ENCODE results near the gene PGF. TPM values are rescaled to one million over a fixed set of nuclear protein-coding genes. Genes with fewer than 3 reads are reported as not detected.

Gene PGF
- total RNA-seq, 6 experiments from 2014 or later, result 0.55 to 4.2 (median 2.1) TPM

- no peaks in the 10 kb centered on the region for H3K27me3 ChIP-seq
- DNase-seq (no peak), ATAC-seq (peak in 1 of 4 donors; percentile 27)
- H3K4me3 ChIP-seq, result no peak overlapping the region
- WGBS (ENCODE audit: insufficient coverage, low coverage, low lambda C conversion rate, missing lambda C conversion rate), result 57% methylated on average over 3 of the region's 4 CpGs
- intact Hi-C loops (cut with DNase I), result no loop called here
- no peaks in the 10 kb centered on the region for H3K36me3 ChIP-seq
- H3K27ac ChIP-seq, result no peak overlapping the region
- H3K9me3 ChIP-seq, result no peaks in the 10 kb centered on the region
- no peak for TF ChIP-seq POLR2A (IDR thresholded peaks at IDR 0.05)
- TF ChIP-seq CTCF (IDR thresholded peaks at IDR 0.05), result no peak
- no peaks in the 10 kb centered on the region for H3K4me1 ChIP-seq
These were observed 9.5 kb upstream of the PGF start for GRCh38 chr14:74964787-74965485.

GRCh38 chr14:74963705-74964271, 8.4 kb upstream of the PGF start:
- H3K27ac ChIP-seq, result no peak overlapping the region
- DNase-seq (no peak), ATAC-seq (peak in 2 of 4 donors; percentile 11 to 16)
- TF ChIP-seq CTCF (IDR thresholded peaks at IDR 0.05), result no peak
- no peak for TF ChIP-seq POLR2A (IDR thresholded peaks at IDR 0.05)
- no peak overlapping the region for H3K4me3 ChIP-seq
- intact Hi-C loops (cut with DNase I), result no loop called here
- no peaks in the 10 kb centered on the region for H3K36me3 ChIP-seq
- H3K9me3 ChIP-seq, result no peaks in the 10 kb centered on the region
- H3K4me1 ChIP-seq, result no peaks in the 10 kb centered on the region
- WGBS (ENCODE audit: insufficient coverage, low coverage, low lambda C conversion rate, missing lambda C conversion rate), result 44% methylated on average over 6 of the region's 9 CpGs
- H3K27me3 ChIP-seq, result no peaks in the 10 kb centered on the region

GRCh38 chr14:74963178-74963704, 7.8 kb upstream of the PGF start:
- Histone ChIP-seq H3K4me3 (no peak overlapping the region), H3K4me1 (no peaks in the 10 kb centered on the region), H3K27ac (no peak overlapping the region), H3K27me3 (no peaks in the 10 kb centered on the region), H3K36me3 (no peaks in the 10 kb centered on the region), H3K9me3 (no peaks in the 10 kb centered on the region)
- ATAC-seq (peak in 1 of 4 donors; percentile 7), DNase-seq (no peak)
- intact Hi-C loops (cut with DNase I), result no loop called here
- 40% methylated on average over 3 of the region's 12 CpGs for WGBS (ENCODE audit: insufficient coverage, low coverage, low lambda C conversion rate, missing lambda C conversion rate)
- no peak for TF ChIP-seq POLR2A (IDR thresholded peaks at IDR 0.05)
- no peak for TF ChIP-seq CTCF (IDR thresholded peaks at IDR 0.05)

- no peak for TF ChIP-seq POLR2A (IDR thresholded peaks at IDR 0.05)
- no peaks in the 10 kb centered on the region for H3K4me1 ChIP-seq
- WGBS (ENCODE audit: insufficient coverage, low coverage, low lambda C conversion rate, missing lambda C conversion rate), result 39% methylated on average over 6 of the region's 8 CpGs
- H3K9me3 ChIP-seq, result no peaks in the 10 kb centered on the region
- peak; percentile 8 to 50 (median 31) for ATAC-seq
- H3K27ac ChIP-seq, result no peak overlapping the region
- no peaks in the 10 kb centered on the region for H3K36me3 ChIP-seq
- no peak for DNase-seq
- H3K4me3 ChIP-seq, result no peak overlapping the region
- no peaks in the 10 kb centered on the region for H3K27me3 ChIP-seq
- intact Hi-C loops (cut with DNase I), result no loop called here
These were observed 7.1 kb upstream of the PGF start for GRCh38 chr14:74962493-74962892.

- H3K9me3 ChIP-seq, result no peaks in the 10 kb centered on the region
- H3K27ac ChIP-seq, result no peak overlapping the region
- 62% methylated on average over 9 of the region's 11 CpGs for WGBS (ENCODE audit: insufficient coverage, low coverage, low lambda C conversion rate, missing lambda C conversion rate)
- TF ChIP-seq CTCF (IDR thresholded peaks at IDR 0.05) (no peak), POLR2A (IDR thresholded peaks at IDR 0.05) (no peak)
- H3K4me1 ChIP-seq, result no peaks in the 10 kb centered on the region
- intact Hi-C loops (cut with DNase I), result no loop called here
- DNase-seq (no peak), ATAC-seq (no peak)
- no peaks in the 10 kb centered on the region for H3K27me3 ChIP-seq
- no peak overlapping the region for H3K4me3 ChIP-seq
- no peaks in the 10 kb centered on the region for H3K36me3 ChIP-seq
These were observed 6.6 kb upstream of the PGF start for GRCh38 chr14:74962046-74962445.
